Renal cortex interstitium (tissue), 11 donors: Measurements from ENCODE around the gene LRRC8E. TPM values are rescaled to one million over a fixed set of nuclear protein-coding genes. Genes with fewer than 3 reads are reported as not detected.
"Not testable (repeated sequence)": the region's sequence is repeated elsewhere in the genome, so short reads cannot be mapped to it uniquely, and the experiment has no call there.

Source experiments
- DNase-seq, 11 donors: peaks; one replicate each; pipeline ENCODE4 v3.0.0-alpha.2; 2013; ENCODE audit warnings: low read depth in 9 of 11, low spot score in 4 of 11; ENCODE audit errors: extremely low read depth in 1 of 11
- polyA plus RNA-seq, 3 donors: library from polyadenylated mRNA; unstranded; fragments of 120-200 nt; gene quantifications; one replicate each; pipeline ENCODE4 v1.2.1, GENCODE V29; 2013; ENCODE audit not compliant: insufficient read length in 3 of 3

Gene LRRC8E
- polyA plus RNA-seq, 3 donors = 1.4 to 3.0 (median 2.6) TPM

- DNase-seq = no peak
Measured at GRCh38 chr19:7914099-7914498, 25.8 kb downstream of the LRRC8E start.

- no peak for DNase-seq
Measured at GRCh38 chr19:7914598-7915045, 26.3 kb downstream of the LRRC8E start, which contains the start of gene TGFBR3L. TGFBR3L (plus strand) TSS chr19:7914830.

GRCh38 chr19:7915250-7916102, 27.2 kb downstream of the LRRC8E start:
- DNase-seq = no peak

GRCh38 chr19:7916103-7916954, 28.0 kb downstream of the LRRC8E start:
- DNase-seq = no peak

- no peak for DNase-seq
Measured at GRCh38 chr19:7916955-7917266, 28.6 kb downstream of the LRRC8E start.

- DNase-seq = no peak
Measured at GRCh38 chr19:7917267-7918061, 29.2 kb downstream of the LRRC8E start.

- not testable (repeated sequence) for DNase-seq
Measured at GRCh38 chr19:7918062-7918614, 29.8 kb downstream of the LRRC8E start.

- no peak for DNase-seq
Measured at GRCh38 chr19:7918615-7919421, 30.5 kb downstream of the LRRC8E start.

- peak; percentile 77 to 93 (median 90) for DNase-seq
Measured at GRCh38 chr19:7919610-7920518, 31.6 kb downstream of the LRRC8E start, which contains the start of gene SNAPC2. SNAPC2 (plus strand) TSS chr19:7920338; CDS start chr19:7920367, 29 bp downstream.

- DNase-seq = peak; percentile 74 to 96 (median 92)
Measured at GRCh38 chr19:7920519-7921301, 32.4 kb downstream of the LRRC8E start.

GRCh38 chr19:7921302-7921966, 33.1 kb downstream of the LRRC8E start:
- DNase-seq = no peak

GRCh38 chr19:7921967-7922835, 33.9 kb downstream of the LRRC8E start:
- DNase-seq = no peak

- no peak for DNase-seq
Measured at GRCh38 chr19:7922836-7923195, 34.5 kb downstream of the LRRC8E start.

- no peak for DNase-seq
Measured at GRCh38 chr19:7923295-7924191, 35.2 kb downstream of the LRRC8E start.
